SK-N-SH treated with all-trans-retinoic acid at 6 μM for 48 hours (cell line): ENCODE data around the gene TMEM132C.

Source experiments
- ATAC-seq: fragments of 200-7000 bp; cut with Tn5 transposase; 3 replicates; pipeline ENCODE4 v1.9.1; 2020; ENCODE audit warnings: mild to moderate bottlenecking, moderate library complexity
- ARNTL ChIP-seq: fragments of 450-650 bp; formaldehyde crosslinking; IDR thresholded peaks from 2 replicates; pipeline ENCODE4 v1.5.0; 2020; ENCODE audit warnings: low read depth, mild to moderate bottlenecking, moderate library complexity, borderline replicate concordance
- BACH2 ChIP-seq: fragments of 250-450 bp; sonication (Bioruptor Pico); IDR thresholded peaks from 2 replicates; pipeline ENCODE4 v1.9.0; 2021; ENCODE audit warnings: mild to moderate bottlenecking, borderline replicate concordance
- CSDC2 ChIP-seq: fragments of 250-450 bp; sonication (Bioruptor Pico); IDR thresholded peaks from 2 replicates; pipeline ENCODE4 v1.5.0; 2020; ENCODE audit warnings: mild to moderate bottlenecking, moderate library complexity
- ESRRG ChIP-seq: fragments of 250-450 bp; sonication (Bioruptor Pico); IDR thresholded peaks from 2 replicates; pipeline ENCODE4 v1.6.1; 2021; ENCODE audit warnings: mild to moderate bottlenecking
- GLIS3 ChIP-seq: fragments of 250-450 bp; sonication (Bioruptor Pico); IDR thresholded peaks from 2 replicates; pipeline ENCODE4 v1.5.0; 2020; ENCODE audit warnings: mild to moderate bottlenecking, moderate library complexity
- ISL1 ChIP-seq: fragments of 250-450 bp; sonication (Bioruptor Pico); IDR thresholded peaks from 2 replicates; pipeline ENCODE4 v2.1.2; 2022; ENCODE audit warnings: mild to moderate bottlenecking, moderate library complexity
- OSR1 ChIP-seq: fragments of 250-450 bp; sonication (Bioruptor Pico); IDR thresholded peaks from 2 replicates; pipeline ENCODE4 v1.8.0; 2022; ENCODE audit warnings: moderate library complexity, mild to moderate bottlenecking, inconsistent platforms
- PPARA ChIP-seq: fragments of 250-450 bp; sonication (Bioruptor Pico); IDR thresholded peaks from 2 replicates; pipeline ENCODE4 v1.5.0; 2020; ENCODE audit warnings: mild to moderate bottlenecking, borderline replicate concordance
- SNAI2 ChIP-seq: fragments of 250-450 bp; sonication (Bioruptor Pico); IDR thresholded peaks from 2 replicates; pipeline ENCODE4 v1.5.0; 2020; ENCODE audit warnings: mild to moderate bottlenecking, moderate library complexity
- TCF4 ChIP-seq: fragments of 250-450 bp; sonication (Bioruptor Pico); IDR thresholded peaks from 2 replicates; pipeline ENCODE4 v1.8.0; 2021; ENCODE audit warnings: mild to moderate bottlenecking, moderate library complexity, borderline replicate concordance
- TOX ChIP-seq: fragments of 250-450 bp; sonication (Bioruptor Pico); IDR thresholded peaks from 2 replicates; pipeline ENCODE4 v1.8.0; 2021; ENCODE audit warnings: mild to moderate bottlenecking, moderate library complexity, borderline replicate concordance
- ZC3H10 ChIP-seq: fragments of 250-450 bp; sonication (Bioruptor Pico); IDR thresholded peaks from 2 replicates; pipeline ENCODE4 v1.5.1; 2021; ENCODE audit warnings: mild to moderate bottlenecking, moderate library complexity
- ZFP3 ChIP-seq: fragments of 250-450 bp; sonication (Bioruptor Pico); IDR thresholded peaks from 2 replicates; pipeline ENCODE4 v1.5.0; 2020; ENCODE audit warnings: mild to moderate bottlenecking, moderate library complexity
- ZFP30 ChIP-seq: fragments of 450-650 bp; formaldehyde crosslinking; IDR thresholded peaks from 2 replicates; pipeline ENCODE4 v1.5.0; 2022; ENCODE audit warnings: mild to moderate bottlenecking, moderate library complexity
- ZNF565 ChIP-seq: fragments of 450-650 bp; formaldehyde crosslinking; conservative IDR thresholded peaks from 2 replicates; pipeline ENCODE4 v1.5.0; 2020; ENCODE audit warnings: low read depth, mild to moderate bottlenecking, moderate library complexity
- ZNF70 ChIP-seq: fragments of 450-650 bp; formaldehyde crosslinking; IDR thresholded peaks from 2 replicates; pipeline ENCODE4 v1.5.0; 2020; ENCODE audit warnings: mild to moderate bottlenecking, moderate library complexity
- ZNF8 ChIP-seq: fragments of 450-650 bp; formaldehyde crosslinking; IDR thresholded peaks from 2 replicates; pipeline ENCODE4 v1.5.0; 2020; ENCODE audit warnings: mild to moderate bottlenecking, moderate library complexity
- TF ChIP-seq, protein P1 (sequence below): fragments of 250-450 bp; sonication (Bioruptor Pico); IDR thresholded peaks from 2 replicates; pipeline ENCODE4 v1.5.1; 2020; ENCODE audit warnings: low read depth, mild to moderate bottlenecking, moderate library complexity
- TF ChIP-seq, protein P2 (sequence below): fragments of 250-450 bp; sonication (Bioruptor Pico); IDR thresholded peaks from 2 replicates; pipeline ENCODE4 v1.5.0; 2020; ENCODE audit warnings: mild to moderate bottlenecking, moderate library complexity
- TF ChIP-seq, protein P3 (sequence below): fragments of 250-450 bp; sonication (Bioruptor Pico); IDR thresholded peaks from 2 replicates; pipeline ENCODE4 v1.8.0; 2020; ENCODE audit warnings: mild to moderate bottlenecking, moderate library complexity, borderline replicate concordance
- TF ChIP-seq, protein P4 (sequence below): fragments of 250-450 bp; sonication (Bioruptor Pico); IDR thresholded peaks from 2 replicates; pipeline ENCODE4 v1.5.1; 2021; ENCODE audit warnings: mild to moderate bottlenecking, moderate library complexity
- TF ChIP-seq, protein P5 (sequence below): fragments of 250-450 bp; sonication (Bioruptor Pico); IDR thresholded peaks from 2 replicates; pipeline ENCODE4 v1.8.0; 2021; ENCODE audit warnings: low read depth, mild to moderate bottlenecking, moderate library complexity, borderline replicate concordance

Gene TMEM132C

DNA sequence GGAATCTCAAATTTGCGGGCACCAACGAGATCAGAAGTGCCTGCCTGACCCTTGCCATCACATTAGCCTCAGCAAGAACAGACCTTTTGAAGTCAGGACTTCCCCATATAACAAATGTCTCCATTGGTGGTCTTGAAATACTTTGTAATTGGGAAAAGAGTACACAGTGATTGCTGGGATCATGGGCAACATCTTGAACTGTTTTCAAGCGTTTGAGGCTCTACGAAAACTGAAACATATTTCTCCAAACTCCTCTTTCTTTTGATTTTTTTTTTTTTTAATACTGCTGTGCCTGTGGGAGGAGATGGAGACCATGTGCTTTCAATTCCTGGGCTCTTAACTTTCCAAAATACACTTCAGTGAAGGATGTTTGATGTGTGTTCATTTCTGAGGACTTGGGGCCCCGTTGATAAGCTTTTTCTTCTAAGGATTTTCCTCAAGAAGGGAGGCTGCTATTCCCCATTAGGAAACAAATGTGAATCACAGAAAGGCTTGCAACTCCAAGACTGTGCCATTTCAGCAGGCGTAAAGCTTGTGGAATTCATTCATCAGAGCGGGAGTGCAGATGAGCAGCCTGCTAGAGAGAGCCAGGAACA, 94.5 kb downstream of the TMEM132C start:
- no peak for TF ChIP-seq CSDC2 (CRISPR knock-in tag)
- ATAC-seq: no peak

DNA sequence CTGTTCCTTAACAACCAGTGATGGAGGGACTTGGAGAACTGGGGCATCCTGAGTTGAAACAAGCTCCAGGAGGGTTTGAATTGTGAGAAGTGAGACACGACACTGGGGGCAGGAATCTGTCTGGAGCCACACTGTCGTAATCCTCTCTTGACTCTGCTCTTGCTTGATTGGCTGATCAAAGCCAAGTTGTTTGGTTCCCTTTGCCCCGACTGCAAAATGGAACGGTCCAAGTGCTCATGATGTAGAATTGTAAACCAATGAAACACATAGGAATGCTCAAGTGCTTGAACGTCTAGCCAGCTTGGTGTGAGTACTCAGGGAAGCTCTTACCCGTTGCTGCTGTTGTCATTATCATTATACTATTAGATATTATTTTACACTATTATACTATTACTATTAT, 98.1 kb downstream of the TMEM132C start:
- TF ChIP-seq GLIS3 (CRISPR knock-in tag) (no peak), PPARA (no peak), ESRRG (CRISPR knock-in tag) (no peak), ZC3H10 (CRISPR knock-in tag) (no peak), ARNTL (CRISPR knock-in tag) (no peak), OSR1 (CRISPR knock-in tag) (no peak), ZNF70 (CRISPR knock-in tag) (no peak)
- TF ChIP-seq, protein P1, sequence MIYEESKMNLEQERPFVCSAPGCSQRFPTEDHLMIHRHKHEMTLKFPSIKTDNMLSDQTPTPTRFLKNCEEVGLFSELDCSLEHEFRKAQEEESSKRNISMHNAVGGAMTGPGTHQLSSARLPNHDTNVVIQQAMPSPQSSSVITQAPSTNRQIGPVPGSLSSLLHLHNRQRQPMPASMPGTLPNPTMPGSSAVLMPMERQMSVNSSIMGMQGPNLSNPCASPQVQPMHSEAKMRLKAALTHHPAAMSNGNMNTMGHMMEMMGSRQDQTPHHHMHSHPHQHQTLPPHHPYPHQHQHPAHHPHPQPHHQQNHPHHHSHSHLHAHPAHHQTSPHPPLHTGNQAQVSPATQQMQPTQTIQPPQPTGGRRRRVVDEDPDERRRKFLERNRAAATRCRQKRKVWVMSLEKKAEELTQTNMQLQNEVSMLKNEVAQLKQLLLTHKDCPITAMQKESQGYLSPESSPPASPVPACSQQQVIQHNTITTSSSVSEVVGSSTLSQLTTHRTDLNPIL (CRISPR knock-in tag): no peak
- no peak for ATAC-seq

DNA sequence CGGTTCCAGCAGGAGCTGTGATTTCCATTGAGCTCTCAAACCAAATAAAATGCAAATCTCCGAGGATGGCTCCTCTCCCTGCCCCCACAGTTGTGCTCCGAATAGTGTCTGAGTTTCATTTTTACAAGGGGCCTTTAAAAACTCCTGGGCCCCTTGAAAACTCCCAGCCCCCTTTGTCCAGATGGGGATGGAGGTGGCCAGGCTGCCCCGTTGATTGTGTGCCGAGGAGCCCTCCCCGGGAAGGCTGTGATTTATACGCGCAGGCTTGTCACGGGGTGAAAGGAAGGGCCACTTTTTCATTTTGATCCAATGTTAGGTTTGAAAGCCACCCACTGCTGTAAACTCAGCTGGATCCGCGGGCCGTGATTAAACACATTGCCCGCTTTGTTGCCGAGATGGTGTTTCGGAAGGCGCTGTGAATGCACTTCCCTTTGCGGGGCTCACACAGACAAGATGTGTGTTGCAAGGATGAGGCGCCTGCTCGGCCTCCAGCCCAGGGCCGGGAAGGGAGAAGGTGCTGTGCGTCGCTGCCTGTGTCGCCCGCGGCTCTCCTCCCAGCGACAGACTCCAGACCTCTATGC, 98.8 kb downstream of the TMEM132C start:
- ATAC-seq: no peak
- TF ChIP-seq ZFP30 (CRISPR knock-in tag): no peak
- no peak for TF ChIP-seq ZNF565 (CRISPR knock-in tag)
- no peak for TF ChIP-seq ZC3H10 (CRISPR knock-in tag)
- TF ChIP-seq, protein P2, sequence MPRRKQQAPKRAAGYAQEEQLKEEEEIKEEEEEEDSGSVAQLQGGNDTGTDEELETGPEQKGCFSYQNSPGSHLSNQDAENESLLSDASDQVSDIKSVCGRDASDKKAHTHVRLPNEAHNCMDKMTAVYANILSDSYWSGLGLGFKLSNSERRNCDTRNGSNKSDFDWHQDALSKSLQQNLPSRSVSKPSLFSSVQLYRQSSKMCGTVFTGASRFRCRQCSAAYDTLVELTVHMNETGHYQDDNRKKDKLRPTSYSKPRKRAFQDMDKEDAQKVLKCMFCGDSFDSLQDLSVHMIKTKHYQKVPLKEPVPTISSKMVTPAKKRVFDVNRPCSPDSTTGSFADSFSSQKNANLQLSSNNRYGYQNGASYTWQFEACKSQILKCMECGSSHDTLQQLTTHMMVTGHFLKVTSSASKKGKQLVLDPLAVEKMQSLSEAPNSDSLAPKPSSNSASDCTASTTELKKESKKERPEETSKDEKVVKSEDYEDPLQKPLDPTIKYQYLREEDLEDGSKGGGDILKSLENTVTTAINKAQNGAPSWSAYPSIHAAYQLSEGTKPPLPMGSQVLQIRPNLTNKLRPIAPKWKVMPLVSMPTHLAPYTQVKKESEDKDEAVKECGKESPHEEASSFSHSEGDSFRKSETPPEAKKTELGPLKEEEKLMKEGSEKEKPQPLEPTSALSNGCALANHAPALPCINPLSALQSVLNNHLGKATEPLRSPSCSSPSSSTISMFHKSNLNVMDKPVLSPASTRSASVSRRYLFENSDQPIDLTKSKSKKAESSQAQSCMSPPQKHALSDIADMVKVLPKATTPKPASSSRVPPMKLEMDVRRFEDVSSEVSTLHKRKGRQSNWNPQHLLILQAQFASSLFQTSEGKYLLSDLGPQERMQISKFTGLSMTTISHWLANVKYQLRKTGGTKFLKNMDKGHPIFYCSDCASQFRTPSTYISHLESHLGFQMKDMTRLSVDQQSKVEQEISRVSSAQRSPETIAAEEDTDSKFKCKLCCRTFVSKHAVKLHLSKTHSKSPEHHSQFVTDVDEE: no peak

DNA sequence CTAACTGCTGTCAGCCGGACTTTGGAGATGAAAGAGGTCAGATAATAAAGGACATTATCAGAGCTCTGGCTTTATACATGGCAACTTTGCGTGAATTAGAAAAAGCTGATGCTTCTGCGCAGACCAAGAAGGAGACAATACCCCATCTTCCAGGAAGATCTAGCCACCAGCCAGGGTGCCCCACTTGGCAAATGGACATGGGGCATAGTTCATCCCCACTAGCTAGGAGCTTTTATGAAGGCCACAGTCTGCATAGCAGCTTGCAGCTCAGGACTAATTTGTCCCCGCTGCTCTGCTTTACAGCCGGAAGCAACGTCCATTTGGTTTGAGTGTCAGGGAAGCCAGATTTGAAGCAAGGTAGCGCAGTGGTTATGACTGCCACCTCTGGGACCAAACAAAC, 101.0 kb downstream of the TMEM132C start:
- TF ChIP-seq ZNF70 (CRISPR knock-in tag) (no peak), SNAI2 (CRISPR knock-in tag) (no peak), GLIS3 (CRISPR knock-in tag) (no peak), PPARA (no peak), ARNTL (CRISPR knock-in tag) (no peak), TOX (no peak), ZFP3 (CRISPR knock-in tag) (no peak), BACH2 (no peak), ESRRG (CRISPR knock-in tag) (no peak), ZC3H10 (CRISPR knock-in tag) (no peak), ZNF8 (CRISPR knock-in tag) (no peak), ZNF565 (CRISPR knock-in tag) (no peak), CSDC2 (CRISPR knock-in tag) (no peak), ZFP30 (CRISPR knock-in tag) (no peak), ISL1 (CRISPR knock-in tag) (no peak), TCF4 (CRISPR knock-in tag) (no peak)
- TF ChIP-seq, protein P3, sequence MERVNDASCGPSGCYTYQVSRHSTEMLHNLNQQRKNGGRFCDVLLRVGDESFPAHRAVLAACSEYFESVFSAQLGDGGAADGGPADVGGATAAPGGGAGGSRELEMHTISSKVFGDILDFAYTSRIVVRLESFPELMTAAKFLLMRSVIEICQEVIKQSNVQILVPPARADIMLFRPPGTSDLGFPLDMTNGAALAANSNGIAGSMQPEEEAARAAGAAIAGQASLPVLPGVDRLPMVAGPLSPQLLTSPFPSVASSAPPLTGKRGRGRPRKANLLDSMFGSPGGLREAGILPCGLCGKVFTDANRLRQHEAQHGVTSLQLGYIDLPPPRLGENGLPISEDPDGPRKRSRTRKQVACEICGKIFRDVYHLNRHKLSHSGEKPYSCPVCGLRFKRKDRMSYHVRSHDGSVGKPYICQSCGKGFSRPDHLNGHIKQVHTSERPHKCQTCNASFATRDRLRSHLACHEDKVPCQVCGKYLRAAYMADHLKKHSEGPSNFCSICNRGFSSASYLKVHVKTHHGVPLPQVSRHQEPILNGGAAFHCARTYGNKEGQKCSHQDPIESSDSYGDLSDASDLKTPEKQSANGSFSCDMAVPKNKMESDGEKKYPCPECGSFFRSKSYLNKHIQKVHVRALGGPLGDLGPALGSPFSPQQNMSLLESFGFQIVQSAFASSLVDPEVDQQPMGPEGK (CRISPR knock-in tag): no peak
- TF ChIP-seq, protein P4, sequence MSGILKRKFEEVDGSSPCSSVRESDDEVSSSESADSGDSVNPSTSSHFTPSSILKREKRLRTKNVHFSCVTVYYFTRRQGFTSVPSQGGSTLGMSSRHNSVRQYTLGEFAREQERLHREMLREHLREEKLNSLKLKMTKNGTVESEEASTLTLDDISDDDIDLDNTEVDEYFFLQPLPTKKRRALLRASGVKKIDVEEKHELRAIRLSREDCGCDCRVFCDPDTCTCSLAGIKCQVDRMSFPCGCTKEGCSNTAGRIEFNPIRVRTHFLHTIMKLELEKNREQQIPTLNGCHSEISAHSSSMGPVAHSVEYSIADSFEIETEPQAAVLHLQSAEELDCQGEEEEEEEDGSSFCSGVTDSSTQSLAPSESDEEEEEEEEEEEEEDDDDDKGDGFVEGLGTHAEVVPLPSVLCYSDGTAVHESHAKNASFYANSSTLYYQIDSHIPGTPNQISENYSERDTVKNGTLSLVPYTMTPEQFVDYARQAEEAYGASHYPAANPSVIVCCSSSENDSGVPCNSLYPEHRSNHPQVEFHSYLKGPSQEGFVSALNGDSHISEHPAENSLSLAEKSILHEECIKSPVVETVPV (CRISPR knock-in tag): no peak
- TF ChIP-seq, protein P1 (CRISPR knock-in tag): no peak
- TF ChIP-seq, protein P5, sequence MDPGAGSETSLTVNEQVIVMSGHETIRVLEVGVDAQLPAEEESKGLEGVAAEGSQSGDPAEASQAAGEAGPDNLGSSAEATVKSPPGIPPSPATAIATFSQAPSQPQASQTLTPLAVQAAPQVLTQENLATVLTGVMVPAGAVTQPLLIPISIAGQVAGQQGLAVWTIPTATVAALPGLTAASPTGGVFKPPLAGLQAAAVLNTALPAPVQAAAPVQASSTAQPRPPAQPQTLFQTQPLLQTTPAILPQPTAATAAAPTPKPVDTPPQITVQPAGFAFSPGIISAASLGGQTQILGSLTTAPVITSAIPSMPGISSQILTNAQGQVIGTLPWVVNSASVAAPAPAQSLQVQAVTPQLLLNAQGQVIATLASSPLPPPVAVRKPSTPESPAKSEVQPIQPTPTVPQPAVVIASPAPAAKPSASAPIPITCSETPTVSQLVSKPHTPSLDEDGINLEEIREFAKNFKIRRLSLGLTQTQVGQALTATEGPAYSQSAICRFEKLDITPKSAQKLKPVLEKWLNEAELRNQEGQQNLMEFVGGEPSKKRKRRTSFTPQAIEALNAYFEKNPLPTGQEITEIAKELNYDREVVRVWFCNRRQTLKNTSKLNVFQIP: no peak
- ATAC-seq: no peak
